T-helper 1 cell (primary cell): ENCODE results near the gene FRMD4B.
A peak's percentile ranks its signal among the peaks of the same experiment; 100 is the strongest.

Experiments used
- DNase-seq, 5 donors: peaks; one replicate each; pipeline ENCODE4 v3.0.0-alpha.2; 2012 to 2020

The FRMD4B gene

DNA sequence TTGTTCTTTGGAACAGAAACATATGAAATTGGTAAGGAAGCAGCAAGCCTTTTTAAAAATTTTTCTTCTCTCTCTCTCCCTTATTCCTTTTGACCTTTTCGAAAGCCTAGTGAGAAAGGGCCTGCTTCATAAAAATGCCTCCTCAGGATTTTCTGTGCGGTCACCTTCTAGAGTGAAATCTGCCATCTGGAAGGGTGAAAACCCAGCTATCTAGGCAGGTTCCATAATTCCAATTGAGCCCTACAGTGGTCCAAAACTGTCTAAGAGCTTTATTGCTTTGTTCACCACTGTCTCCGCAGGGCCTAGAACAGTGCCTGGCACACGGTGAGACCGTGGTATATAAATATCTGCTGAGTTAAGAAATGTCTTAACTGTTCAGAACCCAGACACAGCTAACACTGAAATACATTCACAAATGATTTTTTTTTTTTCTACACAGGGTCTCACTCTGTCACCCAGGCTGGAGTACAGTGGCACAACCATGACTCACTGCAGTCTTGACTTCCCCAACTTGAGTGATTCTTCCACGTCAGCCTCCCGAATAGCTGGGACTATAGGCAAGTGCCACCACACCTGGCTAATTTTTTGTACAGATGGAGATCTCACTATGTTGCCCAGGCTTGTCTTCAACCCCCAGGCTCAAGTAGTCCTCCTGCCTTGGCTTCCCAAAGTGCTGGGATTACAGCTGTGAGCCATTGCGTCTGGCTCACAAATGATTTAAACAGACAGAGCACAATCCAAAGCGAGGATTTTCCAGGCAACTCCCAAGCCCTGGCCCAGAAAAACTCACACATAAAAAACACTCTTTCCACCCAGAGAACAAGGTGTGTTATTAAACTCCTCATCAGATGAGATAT lies 64.4 kb downstream of the FRMD4B start:
- no peak for DNase-seq

DNA sequence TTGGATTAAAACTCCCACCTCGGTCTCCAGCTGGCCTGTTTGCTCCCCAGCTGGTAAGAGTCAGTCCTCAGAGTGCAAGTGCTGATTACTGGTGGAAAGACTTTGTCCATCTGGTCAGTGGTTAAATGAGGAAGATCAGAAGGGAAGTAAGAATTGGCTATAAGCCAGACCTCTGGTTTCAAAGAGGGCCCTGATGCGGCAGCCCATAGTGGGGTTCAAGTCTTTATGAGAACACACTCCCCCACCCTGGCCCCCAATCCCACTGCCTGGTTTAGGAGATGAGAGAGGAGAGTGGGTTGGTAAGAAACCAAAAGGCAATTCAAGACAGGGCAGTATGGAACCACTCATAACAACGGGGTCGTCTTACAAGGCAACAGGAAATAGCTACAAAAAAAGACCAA lies 65.0 kb downstream of the FRMD4B start:
- no peak for DNase-seq

DNA sequence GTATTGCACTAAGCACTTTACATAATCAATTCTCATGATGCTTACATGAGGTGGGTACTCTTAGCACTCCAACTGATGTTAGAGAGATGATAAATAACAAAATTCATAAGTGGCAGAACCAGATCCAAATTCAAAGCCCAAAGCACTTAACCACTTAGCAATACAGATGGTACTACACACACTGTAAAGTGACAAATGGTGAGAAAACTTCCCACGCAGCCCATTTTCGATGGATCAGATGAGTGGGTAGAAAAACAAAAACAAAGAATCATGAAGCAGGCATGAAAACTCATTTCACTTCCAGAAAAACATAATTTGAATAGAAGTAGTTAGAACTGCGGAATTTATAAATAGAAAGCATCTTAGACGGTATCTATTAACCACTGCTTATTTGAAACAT lies 66.2 kb downstream of the FRMD4B start:
- DNase-seq: no peak

DNA sequence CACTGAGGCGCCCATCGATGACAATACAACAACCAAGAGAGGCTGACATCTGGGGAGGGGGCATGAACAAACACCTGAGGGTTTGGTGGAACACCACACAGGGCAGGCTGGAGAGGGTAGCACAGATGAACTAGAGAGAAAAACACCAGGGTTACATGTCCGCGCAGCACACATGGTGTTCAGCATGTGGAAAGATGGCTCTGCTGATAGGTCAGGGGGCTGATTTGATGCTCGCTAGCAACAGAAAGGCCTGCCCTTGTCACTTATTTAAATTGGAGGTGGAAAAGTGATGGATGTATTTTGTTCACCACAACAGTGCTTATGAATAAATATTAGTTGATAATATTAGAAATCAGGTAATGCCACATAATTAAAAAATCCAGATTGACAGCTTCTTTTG lies 67.5 kb downstream of the FRMD4B start:
- DNase-seq: no peak

DNA sequence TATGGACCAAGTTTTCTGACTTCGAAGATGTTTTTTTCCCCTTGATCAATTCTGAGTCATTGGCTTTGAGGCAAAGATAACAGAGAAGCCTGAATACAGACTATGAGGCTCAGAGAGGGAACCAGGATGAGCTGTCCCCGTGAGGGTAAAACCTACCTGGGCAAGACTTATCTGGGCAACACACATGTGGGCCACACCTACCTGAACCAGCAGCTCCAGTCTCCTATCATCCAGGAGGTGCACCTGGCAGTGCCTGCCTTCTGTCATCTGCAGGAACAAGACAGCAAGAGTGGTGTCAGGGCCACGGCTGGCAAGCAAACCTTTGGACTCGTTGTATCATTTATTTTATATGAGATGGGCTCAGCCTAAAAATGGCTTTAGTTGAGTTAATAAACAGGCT lies 72.6 kb downstream of the FRMD4B start:
- DNase-seq: no peak

DNA sequence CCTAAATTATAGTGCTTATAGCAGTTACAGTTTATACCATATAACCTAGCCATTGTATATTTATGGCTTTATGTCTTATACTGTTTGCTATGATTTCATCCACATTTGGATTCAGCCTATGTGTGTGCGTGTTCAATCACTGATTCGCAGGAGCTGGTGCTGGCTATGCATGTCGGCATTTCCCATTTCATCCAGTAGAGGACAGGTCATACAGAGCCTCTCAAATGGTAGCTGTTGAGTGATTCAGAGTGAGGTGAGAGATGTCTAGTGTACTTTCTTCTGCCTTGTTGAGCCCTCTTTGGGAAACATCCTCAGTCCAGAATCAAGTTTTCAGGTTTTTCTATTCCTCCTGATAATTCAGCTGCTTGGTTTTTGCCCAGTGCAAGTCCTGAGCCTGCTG lies 76.1 kb downstream of the FRMD4B start:
- peak in 1 of 5 donors; percentile 13 for DNase-seq

DNA sequence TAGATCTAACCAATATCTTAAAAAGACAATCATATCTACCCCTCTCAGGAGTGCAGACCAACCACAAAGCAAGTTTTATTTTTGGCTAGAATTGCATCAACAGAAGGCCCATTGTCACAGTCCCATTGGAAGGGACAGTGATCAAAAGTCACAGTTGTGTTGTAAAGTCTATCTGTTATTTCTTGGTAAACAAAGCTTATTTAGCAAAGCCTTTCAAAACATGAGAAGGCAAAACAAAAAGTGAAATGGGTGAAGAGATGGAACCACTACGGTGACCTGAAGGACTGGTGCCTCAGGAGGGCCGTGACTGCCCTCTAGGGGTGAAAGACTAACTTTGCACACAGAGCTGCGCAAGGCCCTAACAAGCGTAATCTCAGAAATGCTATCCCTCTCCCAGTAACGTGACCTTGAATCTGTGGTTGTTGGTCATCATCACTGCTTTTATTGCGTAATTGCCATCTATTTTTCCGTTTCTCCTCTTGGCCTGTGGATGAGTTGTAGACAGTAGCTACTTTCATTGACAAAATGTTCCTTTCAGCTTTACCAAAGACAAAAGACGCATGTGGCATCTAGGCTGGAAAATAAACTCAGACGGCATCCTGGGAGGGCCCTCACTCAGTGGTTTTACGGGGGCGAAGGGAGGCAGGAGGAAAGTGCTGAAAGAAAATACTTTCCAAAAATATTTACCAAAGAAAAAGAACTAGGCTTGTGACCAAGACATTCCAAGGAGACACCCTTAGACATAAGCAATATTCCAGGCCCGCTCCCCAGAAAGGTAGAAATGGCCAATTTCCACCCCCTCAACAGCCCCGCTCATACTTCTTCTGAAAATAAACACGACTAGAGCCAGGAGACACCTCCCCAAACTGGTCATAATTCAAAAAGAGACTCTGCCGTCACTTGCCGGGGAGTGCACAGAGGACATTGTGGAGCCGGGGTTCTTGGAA lies 79.4 kb downstream of the FRMD4B start:
- DNase-seq: peak; percentile 24 to 86 (median 50)

DNA sequence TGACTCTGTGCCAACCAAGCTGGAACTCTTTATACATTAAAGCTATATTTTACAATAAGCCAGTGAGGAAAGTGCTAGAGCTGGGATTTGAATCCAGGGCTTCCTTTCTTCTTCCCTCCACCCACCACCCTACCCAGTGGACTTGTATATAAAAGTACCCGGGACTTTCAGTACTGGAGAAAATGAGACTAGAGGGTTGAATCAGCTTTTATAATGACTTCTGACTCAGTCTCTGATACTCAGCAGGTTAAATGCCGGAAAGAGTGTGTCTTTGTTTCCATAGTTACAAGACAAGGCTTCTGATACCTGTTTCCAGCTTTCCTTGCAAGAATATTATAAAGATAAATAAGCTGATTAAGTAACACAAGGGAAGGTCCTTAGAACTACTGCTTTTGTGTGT lies 80.9 kb downstream of the FRMD4B start:
- peak in 1 of 5 donors; percentile 46 for DNase-seq

DNA sequence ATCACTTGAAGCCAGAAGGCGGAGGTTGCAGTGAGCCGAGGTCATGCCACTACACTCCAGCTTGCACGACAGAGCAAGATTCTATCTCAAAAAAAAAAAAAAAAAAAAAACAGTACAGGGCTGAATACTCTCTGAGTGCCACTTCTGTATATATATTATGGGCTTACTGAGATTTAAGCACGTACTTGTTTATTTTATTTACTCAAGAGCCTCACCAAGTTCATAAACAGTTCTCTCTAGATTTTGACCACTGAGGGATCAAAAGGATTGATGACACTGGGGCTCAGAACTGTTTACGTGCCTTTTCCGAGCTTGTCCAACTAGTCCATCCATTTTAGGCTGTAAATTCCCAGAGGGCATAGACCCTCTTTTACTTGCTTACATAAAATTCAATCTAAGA lies 81.5 kb downstream of the FRMD4B start:
- no peak for DNase-seq

DNA sequence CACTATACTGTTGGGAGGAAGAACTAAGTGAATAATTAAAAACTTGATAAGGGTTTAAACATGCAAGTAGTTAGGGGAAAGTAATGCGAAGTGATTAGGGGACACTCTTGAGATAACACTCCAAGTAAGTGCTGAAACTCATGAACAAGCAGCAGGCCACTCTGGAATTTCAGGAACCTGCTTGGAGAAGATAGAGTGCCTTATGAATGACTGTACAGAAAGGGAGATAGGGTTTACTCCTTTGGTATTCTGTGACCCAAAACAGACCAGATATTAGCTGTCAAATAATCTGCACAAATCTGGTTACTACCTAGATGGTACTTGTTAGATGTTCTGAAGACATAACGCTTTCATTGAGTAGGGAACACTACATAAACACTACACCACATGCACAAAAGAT lies 85.6 kb downstream of the FRMD4B start:
- no peak for DNase-seq

DNA sequence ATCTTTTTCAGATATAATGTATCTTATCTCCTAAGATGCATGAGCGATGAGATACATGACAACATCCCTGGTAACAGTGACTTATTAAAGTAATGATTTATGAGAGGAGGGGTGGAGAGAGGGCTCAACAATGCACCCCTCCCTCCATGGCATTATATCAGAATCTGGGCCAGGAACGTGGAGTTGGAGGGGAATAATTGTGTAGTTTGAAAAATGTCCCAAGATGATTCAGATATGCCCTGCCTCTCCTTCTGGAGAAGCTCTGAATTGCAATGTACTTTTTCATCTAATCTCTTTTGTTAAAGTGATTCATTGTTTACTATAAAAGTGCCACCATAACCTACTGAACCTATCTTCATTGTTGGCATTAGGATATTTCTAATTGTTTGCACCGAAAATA lies 86.5 kb downstream of the FRMD4B start:
- DNase-seq: no peak

DNA sequence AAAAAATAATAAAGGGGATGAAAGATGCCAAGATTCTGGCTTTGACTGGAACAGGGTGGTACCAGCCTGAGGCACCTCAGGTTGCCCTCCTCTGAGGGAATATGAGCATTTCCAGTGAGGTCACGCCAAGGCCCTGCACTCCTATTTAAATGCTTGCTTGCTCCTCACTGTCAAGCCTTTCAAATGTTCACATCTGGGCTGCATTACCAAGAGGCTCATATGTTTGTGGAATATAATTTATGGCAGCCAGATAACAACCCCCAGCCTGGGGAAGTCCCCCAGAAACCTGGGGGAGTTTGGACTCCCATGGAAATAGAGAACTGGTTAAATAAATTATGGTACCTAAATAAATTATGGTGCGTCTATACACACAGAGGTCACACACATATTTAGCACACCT lies 88.4 kb downstream of the FRMD4B start:
- DNase-seq: no peak

DNA sequence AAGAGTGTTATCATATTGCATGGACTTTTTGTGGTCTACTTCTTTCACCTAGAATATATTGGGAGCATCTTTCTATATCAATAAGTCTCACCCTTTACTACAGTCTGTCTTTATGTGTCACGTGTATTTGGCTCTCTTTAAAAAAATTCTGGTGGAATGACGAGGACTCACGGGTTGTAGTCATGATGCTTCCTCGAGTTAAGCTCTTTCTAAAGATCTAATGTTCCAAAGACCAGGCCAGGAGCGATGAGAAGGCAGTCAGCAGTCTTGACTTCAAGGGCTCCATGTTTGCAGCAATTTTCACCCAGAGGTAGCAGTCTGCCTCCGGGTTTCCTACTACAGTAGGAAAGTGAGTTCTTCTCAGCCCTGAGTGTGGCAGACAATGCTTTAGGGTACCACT lies 88.9 kb downstream of the FRMD4B start:
- no peak for DNase-seq

DNA sequence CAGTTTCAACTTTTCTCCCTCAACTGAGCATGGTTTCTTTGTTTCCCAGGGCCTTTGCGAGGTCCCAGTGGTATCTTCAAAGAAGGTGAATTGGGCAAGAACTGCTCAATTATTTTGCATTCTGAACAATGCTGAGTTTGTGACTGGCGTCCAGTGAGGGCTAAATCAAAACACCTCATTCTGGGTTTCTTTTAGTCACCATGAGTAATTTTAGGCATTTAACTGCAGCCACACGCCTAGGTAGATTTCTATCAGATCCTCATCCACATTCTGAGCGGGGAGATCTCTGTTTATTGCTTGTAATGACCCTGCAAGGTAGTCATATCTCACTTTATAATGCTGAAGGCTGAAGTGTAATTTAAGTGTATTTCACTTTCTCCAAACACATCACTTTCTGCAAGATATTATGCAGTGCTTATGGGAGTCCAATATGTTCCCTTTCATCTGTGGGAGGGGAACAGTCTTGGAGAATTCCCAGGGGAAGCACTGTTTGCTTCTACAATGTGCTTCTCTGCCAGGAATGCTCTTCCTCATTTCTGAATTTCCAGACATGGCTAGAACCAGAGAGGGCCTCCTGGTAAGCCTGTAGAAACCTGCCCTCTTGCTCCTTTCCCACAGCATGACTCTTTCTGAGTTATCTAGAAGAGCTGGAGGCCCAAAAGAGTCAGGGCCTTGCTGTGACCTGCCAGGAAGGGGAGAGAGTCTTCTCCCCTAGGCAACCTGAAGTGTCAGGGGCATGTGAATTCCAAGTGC lies 91.7 kb downstream of the FRMD4B start:
- DNase-seq: peak in 1 of 5 donors; percentile 21

DNA sequence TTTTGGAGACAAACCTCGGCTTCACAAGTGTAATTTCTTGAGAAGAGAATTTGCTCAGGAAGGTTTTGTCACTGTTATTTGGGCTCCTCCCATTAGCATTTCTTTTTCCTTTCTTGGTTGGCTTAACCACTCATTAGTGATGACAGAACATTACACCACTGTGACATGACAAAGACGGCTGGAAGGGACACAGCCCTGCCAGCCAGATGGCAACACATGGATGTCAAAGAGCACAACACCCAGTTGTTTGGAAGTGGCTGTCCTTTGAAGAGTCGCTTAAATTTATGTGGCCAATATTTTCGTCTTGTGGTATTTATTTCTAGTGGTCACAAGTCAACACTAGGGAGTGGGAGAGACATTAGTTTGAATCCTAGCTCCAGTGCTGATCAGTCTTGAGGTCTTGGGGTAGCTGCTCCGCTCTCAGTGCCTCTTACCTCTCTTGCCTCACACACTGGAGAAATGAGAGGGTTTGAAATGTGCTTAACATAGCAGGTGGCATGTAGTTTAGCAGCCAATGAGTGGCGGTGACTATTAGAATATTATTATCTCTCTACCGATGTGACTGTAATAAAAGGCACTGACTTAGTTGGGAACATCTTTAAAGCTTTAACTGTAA lies 92.8 kb downstream of the FRMD4B start:
- no peak for DNase-seq

DNA sequence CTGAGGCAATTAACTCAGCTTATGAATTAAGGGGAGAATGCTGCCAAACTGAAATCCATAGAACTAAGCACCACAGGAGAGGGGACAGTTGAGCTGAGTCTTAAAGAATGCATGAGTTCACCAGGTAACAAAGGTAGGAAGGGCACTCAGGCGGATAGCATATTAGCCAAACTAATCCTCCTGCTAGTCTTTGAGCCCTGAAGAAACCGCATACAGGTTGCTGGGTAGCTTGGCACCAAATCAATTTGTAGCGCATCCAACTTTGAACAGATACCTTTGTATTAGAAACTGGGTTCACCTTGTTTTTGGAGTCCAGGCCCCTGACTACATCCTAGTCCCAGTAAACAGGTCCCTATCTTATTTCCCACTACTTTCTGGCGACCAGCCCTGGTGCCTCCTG lies 93.7 kb downstream of the FRMD4B start:
- no peak for DNase-seq

DNA sequence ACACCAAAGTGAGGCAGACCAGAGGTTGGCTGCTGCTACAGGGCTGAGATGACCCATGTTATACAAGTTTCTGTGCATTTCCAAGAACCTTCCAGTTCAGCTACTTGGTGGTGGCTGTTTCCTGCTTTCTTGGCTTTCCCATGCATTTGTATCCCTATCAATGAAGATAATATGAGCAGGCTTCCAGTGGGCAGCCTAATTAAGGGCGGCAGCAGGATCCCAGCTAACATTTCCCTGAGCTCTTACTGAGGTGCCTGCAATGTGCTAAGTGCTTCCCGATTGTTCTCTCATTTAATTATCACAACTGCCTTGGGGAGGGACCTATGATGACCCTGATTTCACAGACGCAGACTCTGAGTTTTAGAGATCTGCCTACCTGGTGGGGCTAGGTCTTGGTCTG lies 95.5 kb downstream of the FRMD4B start:
- no peak for DNase-seq

DNA sequence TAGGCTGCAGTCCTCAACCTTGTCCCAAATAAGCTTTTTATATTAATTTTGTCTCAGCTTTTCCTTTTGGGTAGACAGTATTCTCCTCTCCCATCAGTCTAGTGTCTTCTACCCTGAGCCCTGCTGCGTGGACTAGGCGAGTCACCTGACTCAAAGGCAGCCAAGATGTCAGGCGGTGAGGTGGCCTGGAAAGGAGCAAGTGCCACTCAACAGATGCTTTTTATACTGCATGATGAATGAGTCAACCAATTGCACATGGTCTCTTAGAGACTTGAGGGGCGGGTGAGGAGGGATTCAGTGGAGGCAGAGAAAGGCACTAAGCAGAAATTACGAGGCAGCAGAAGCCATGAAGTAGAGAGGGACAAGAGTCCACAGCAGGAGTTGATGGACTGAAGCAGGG lies 95.9 kb downstream of the FRMD4B start:
- no peak for DNase-seq

DNA sequence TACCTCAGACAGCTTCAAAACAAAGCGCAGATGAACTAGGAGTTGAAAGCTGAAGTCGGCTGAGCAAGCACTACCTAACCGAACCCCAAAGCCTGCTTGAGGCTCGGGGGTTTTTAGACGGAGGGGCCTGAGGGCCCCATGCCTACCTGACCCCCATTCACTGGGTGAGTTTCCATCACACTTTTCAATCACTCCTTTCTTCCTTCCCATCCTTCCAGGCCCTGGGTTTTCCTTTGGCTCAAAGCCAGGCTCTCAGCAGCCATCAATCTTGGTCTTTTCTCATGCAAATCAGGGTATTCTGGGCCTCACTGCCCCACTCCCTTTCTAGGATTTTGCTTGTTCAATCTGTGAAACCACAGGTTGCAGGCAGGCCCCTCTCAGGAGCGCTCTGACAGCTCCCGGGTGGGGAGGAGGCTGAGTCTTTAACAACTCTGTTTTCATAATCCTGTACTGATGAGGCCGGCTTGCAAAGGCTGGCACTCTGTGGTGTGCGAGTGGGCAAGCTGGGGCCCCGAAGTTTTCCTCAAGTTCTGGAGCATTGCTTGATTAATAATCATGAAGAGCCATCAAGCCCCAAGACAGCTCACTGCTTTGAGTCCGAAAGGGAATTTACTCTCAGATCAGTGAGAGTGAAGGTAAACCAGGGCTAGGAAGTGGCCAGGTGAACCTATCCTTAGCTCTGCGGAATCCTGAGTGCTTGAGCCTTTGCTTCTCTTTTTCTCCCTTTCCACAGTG lies 97.6 kb downstream of the FRMD4B start:
- peak in 1 of 5 donors; percentile 72 for DNase-seq

DNA sequence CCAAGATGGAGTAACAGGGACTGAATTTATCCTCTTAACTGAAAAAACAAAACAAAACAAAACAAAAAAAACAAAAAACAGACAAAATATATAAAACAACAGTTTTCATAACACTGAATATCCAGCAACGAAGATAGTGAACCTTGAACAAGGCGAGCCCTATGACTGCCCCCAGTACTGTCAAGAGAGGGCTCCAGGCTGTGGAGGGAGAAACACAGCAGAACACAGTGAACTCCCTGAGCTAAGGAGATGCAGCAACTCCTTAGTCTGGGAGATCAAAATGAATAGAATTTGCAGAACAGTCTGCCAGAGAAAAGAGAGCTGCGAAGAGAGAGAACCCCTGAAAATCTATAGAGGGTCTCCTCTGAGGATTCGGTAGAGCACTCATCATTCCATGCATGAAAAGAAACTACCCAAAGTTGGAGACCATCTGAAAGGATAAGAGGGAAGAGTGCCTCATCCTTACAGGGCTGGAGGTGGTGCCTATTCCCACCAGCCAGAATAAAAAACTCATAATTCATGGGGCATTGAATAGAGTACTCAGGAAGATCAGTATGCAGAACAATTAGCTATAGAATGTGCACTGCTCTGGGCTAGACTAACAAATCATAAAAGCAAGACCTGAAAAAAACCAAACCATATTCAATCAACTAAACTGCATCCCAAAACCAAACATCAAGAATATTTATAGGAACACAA lies 101.8 kb downstream of the FRMD4B start:
- no peak for DNase-seq

DNA sequence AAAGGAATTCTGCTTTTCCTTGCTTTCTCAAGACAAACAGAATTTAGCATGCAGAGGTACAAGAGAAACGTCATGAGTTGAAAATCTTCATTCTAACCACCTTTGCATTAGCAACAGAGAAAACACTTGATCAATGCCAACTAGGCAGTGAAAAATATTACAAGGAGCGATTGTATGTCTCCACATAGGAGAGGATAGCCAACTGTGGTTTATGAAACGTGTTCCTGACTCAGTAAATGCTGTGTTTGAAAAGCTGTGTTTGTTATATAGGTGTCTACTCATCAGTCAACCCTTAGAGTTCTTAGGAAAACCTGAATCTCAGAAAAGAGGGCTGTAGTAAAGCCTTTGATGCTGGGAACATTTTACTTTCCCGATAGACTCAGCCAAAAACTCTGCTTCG lies 102.4 kb downstream of the FRMD4B start:
- DNase-seq: no peak
